GM15510 (cell line): ENCODE data around the gene ZNF296.

Experiments
- POLR2A ChIP-seq: IDR thresholded peaks from 3 replicates; pipeline ENCODE4 v1.6.1; 2011; ENCODE audit warnings: borderline replicate concordance; ENCODE audit not compliant: insufficient read length; ENCODE audit errors: extremely low read depth

Gene ZNF296

GRCh38 chr19:45095496-45096413, 19.5 kb upstream of the ZNF296 start:
- no peak for TF ChIP-seq POLR2A

GRCh38 chr19:45094707-45095106, 18.4 kb upstream of the ZNF296 start:
- no peak for TF ChIP-seq POLR2A

- TF ChIP-seq POLR2A = no peak
These were observed 17.9 kb upstream of the ZNF296 start for GRCh38 chr19:45094137-45094536.

GRCh38 chr19:45092747-45093678, 16.7 kb upstream of the ZNF296 start, which contains the start of gene PPP1R37:
TSS of gene PPP1R37 (plus strand) at chr19:45093179. CDS start at chr19:45093326, 147 bp downstream.
- peak; percentile 15 for TF ChIP-seq POLR2A

GRCh38 chr19:45091031-45091923, 15.0 kb upstream of the ZNF296 start:
- peak; percentile 60 for TF ChIP-seq POLR2A

GRCh38 chr19:45090606-45091005, 14.3 kb upstream of the ZNF296 start:
- no peak for TF ChIP-seq POLR2A

GRCh38 chr19:45090034-45090433, 13.8 kb upstream of the ZNF296 start:
- no peak for TF ChIP-seq POLR2A

- no peak for TF ChIP-seq POLR2A
These were observed 11.3 kb upstream of the ZNF296 start for GRCh38 chr19:45087531-45087930.

GRCh38 chr19:45086480-45086879, 10.2 kb upstream of the ZNF296 start:
- TF ChIP-seq POLR2A = no peak

GRCh38 chr19:45082170-45082569, 5.9 kb upstream of the ZNF296 start:
- TF ChIP-seq POLR2A = no peak

- no peak for TF ChIP-seq POLR2A
These were observed 3.7 kb upstream of the ZNF296 start for GRCh38 chr19:45079911-45080370.

GRCh38 chr19:45079063-45079910, 3.0 kb upstream of the ZNF296 start, which contains the start of gene GEMIN7:
TSS of gene GEMIN7 (plus strand) at chr19:45079260. CDS start at chr19:45090115, 10,855 bp downstream.
- TF ChIP-seq POLR2A = peak; percentile 69
